Measurements from ENCODE around the gene SH2D4B. TPM values are rescaled to one million over a fixed set of nuclear protein-coding genes. Genes with fewer than 3 reads are reported as not detected.
A peak's percentile ranks its signal among the peaks of the same experiment; 100 is the strongest.

The SH2D4B gene
- total RNA-seq, 2 experiments from 2014 or later: 0.16 to 0.31 TPM

DNA sequence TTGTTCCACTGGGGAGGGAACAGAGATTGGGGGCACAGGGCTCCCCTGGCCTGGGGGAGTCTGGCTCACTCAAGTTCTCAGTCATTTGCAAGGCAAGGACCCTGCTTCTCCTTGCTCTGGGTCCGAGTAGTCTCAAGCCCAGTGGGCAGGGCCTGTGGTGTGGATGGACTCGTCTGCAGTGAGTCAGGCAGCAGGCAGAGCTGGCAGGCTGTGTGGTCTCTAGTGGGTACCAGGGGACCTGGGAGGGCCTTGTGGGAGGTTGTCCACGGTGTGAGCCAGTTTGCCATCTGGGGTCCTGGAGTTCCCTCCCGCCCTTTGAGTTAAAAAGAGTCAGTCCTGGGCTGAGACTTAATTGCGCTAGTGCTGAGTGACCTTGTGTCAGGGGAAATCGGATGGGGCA lies 8.8 kb upstream of the SH2D4B start:
- intact Hi-C loops (cut with DNase I, micrococcal nuclease): no loop called here
- ChIA-PET POLR2A (interaction anchor here (1.5 kb wide), 1 partner anchor 24 kb away, joined by 5 read pairs; no protein-coding TSS in a partner anchor), CTCF (interaction anchor here (2.5 kb wide), 1 partner anchor 23 kb away, joined by 8 read pairs; no protein-coding TSS in a partner anchor)
- H3K9me3 Mint-ChIP-seq: no peaks in the 10 kb centered on the region
- H3K4me1 Mint-ChIP-seq (ENCODE audit: low read depth): peaks cover 87% of the 10 kb centered on the region
- peak overlapping the region; percentile 27 for H3K4me3 Mint-ChIP-seq
- Histone ChIP-seq H3K36me3 (ENCODE audit: insufficient read depth, low read length) (peaks cover 9% of the 10 kb centered on the region), H3K27me3 (ENCODE audit: control insufficient read depth in 1 of 2, insufficient read depth in 2 of 2, low read length in 2 of 2) (no peaks in the 10 kb centered on the region), H3K4me1 (ENCODE audit: insufficient read depth, low read length) (peaks cover 83% of the 10 kb centered on the region), H3K4me3 (ENCODE audit: low read length) (no peak overlapping the region), H3K9me3 (ENCODE audit: control insufficient read depth in 1 of 2, insufficient read depth in 1 of 2, low read length in 2 of 2) (no peaks in the 10 kb centered on the region), H3K27ac (ENCODE audit: low read depth in 1 of 2, low read length in 2 of 2) (peak overlapping the region; percentile 2 to 73)
- ATAC-seq (ENCODE audit: poor library complexity): no peak
- TF ChIP-seq, protein P1, sequence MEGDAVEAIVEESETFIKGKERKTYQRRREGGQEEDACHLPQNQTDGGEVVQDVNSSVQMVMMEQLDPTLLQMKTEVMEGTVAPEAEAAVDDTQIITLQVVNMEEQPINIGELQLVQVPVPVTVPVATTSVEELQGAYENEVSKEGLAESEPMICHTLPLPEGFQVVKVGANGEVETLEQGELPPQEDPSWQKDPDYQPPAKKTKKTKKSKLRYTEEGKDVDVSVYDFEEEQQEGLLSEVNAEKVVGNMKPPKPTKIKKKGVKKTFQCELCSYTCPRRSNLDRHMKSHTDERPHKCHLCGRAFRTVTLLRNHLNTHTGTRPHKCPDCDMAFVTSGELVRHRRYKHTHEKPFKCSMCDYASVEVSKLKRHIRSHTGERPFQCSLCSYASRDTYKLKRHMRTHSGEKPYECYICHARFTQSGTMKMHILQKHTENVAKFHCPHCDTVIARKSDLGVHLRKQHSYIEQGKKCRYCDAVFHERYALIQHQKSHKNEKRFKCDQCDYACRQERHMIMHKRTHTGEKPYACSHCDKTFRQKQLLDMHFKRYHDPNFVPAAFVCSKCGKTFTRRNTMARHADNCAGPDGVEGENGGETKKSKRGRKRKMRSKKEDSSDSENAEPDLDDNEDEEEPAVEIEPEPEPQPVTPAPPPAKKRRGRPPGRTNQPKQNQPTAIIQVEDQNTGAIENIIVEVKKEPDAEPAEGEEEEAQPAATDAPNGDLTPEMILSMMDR (IDR thresholded peaks at IDR 0.05): no peak
- DNase-seq: no peak
- H3K27me3 Mint-ChIP-seq: no peaks in the 10 kb centered on the region
- H3K36me3 Mint-ChIP-seq (ENCODE audit: low read depth): no peaks in the 10 kb centered on the region
- H3K27ac Mint-ChIP-seq: peak overlapping the region; percentile 89

DNA sequence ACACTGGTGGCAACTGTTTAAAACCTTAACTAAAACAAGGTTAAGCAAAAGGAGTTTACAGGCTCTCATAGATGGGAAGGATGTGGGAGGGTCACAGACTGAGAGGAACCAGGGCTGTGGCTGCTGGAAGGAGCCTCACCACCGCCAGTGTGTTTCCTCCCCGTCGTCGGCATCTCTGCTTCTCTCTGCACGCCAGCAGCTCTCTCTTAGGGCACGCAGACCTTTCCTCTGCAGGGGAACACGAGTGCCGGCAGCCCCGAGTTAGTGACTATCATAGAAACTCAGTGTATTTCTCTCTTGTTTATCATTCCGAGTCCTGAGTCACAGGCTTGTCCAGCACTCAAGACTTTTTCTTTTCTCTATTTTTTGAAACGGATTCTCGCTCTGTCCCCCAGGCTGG lies 8.1 kb upstream of the SH2D4B start:
- Histone ChIP-seq H3K4me3 (ENCODE audit: low read length) (no peak overlapping the region), H3K4me1 (ENCODE audit: insufficient read depth, low read length) (peaks cover 76% of the 10 kb centered on the region), H3K36me3 (ENCODE audit: insufficient read depth, low read length) (peaks cover 7% of the 10 kb centered on the region), H3K27ac (ENCODE audit: low read depth in 1 of 2, low read length in 2 of 2) (peak overlapping the region; percentile 2 to 73), H3K27me3 (ENCODE audit: control insufficient read depth in 1 of 2, insufficient read depth in 2 of 2, low read length in 2 of 2) (no peaks in the 10 kb centered on the region), H3K9me3 (ENCODE audit: control insufficient read depth in 1 of 2, insufficient read depth in 1 of 2, low read length in 2 of 2) (no peaks in the 10 kb centered on the region)
- no peaks in the 10 kb centered on the region for H3K36me3 Mint-ChIP-seq (ENCODE audit: low read depth)
- peak; percentile 88 for ATAC-seq (ENCODE audit: poor library complexity)
- CTCF ChIA-PET: interaction anchor here (0.8 to 2.6 kb wide), 3 partner anchors 24 to 152 kb away, joined by 3 to 5 read pairs (median 4); no protein-coding TSS in a partner anchor
- H3K27me3 Mint-ChIP-seq: no peaks in the 10 kb centered on the region
- H3K4me1 Mint-ChIP-seq (ENCODE audit: low read depth): peaks cover 80% of the 10 kb centered on the region
- intact Hi-C loops (cut with DNase I, micrococcal nuclease): loop anchor here in 1 of 2 experiments (2.0 kb wide), 1 partner anchor 147 kb away; no protein-coding TSS in a partner anchor
- H3K9me3 Mint-ChIP-seq: no peaks in the 10 kb centered on the region
- peak overlapping the region; percentile 78 for H3K4me3 Mint-ChIP-seq
- POLR2A ChIA-PET: interaction anchor here (1.5 kb wide), 1 partner anchor 25 kb away, joined by 5 read pairs; no protein-coding TSS in a partner anchor
- peak; percentile 37 to 80 (median 62) for DNase-seq
- H3K27ac Mint-ChIP-seq: peak overlapping the region; percentile 89
- TF ChIP-seq, protein P1 (IDR thresholded peaks at IDR 0.05): no peak

DNA sequence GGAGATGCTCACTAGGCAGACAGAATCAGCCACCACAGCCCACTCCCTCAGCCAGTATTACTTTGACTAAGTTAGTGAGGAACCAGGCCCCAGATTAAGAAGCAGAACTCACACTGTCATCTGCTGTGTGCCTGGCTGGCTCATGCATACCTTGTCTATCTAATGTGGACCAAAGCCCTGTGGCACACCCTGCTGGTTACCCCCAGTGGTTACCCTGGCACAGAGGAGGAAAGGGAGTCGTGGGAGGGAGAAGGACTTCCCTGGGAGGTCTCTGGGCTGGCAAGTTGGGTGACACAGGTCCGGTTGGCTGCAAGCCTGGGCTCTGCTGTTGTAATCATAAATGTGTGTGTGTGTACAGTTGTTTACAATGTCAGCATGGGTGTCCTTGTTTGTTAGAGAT lies 7.5 kb upstream of the SH2D4B start:
- Mint-ChIP-seq H3K9me3 (no peaks in the 10 kb centered on the region), H3K4me3 (peak overlapping the region; percentile 78), H3K36me3 (ENCODE audit: low read depth) (no peaks in the 10 kb centered on the region), H3K27ac (peak overlapping the region; percentile 89), H3K27me3 (no peaks in the 10 kb centered on the region), H3K4me1 (ENCODE audit: low read depth) (peaks cover 74% of the 10 kb centered on the region)
- H3K4me3 ChIP-seq (ENCODE audit: low read length): no peak overlapping the region
- ChIA-PET POLR2A (interaction anchor here (1.4 to 1.5 kb wide), 3 partner anchors 25 to 86 kb away, joined by 4 to 6 read pairs (median 5); no protein-coding TSS in a partner anchor), CTCF (interaction anchor here (1.0 to 2.6 kb wide), 3 partner anchors 19 to 152 kb away, joined by 4 to 5 read pairs (median 4); no protein-coding TSS in a partner anchor)
- H3K27ac ChIP-seq (ENCODE audit: low read depth in 1 of 2, low read length in 2 of 2): peak overlapping the region in 1 of 2 donors; percentile 4
- intact Hi-C loops (cut with DNase I, micrococcal nuclease): loop anchor here in 1 of 2 experiments (2.0 kb wide), 1 partner anchor 147 kb away; no protein-coding TSS in a partner anchor
- peaks cover 6% of the 10 kb centered on the region for H3K36me3 ChIP-seq (ENCODE audit: insufficient read depth, low read length)
- H3K27me3 ChIP-seq (ENCODE audit: control insufficient read depth in 1 of 2, insufficient read depth in 2 of 2, low read length in 2 of 2): no peaks in the 10 kb centered on the region
- no peaks in the 10 kb centered on the region for H3K9me3 ChIP-seq (ENCODE audit: control insufficient read depth in 1 of 2, insufficient read depth in 1 of 2, low read length in 2 of 2)
- peaks cover 73% of the 10 kb centered on the region for H3K4me1 ChIP-seq (ENCODE audit: insufficient read depth, low read length)
- ATAC-seq (ENCODE audit: poor library complexity): peak; percentile 66
- TF ChIP-seq, protein P1 (IDR thresholded peaks at IDR 0.05): peak; percentile 49
- DNase-seq: peak in 10 of 14 experiments; percentile 27 to 75 (median 46)
